Measurements from ENCODE around the gene PTPRT.

PTPRT gene

GRCh38 chr20:42639140-42639539, 550.6 kb downstream of the PTPRT start:
- Histone ChIP-seq H3K36me3 (ENCODE audit: insufficient read depth, low read length) (no peaks in the 10 kb centered on the region), H3K27me3 (ENCODE audit: insufficient read depth, low read length, poor library complexity) (peaks cover 13% of the 10 kb centered on the region), H3K4me1 (ENCODE audit: insufficient read depth, low read length) (no peaks in the 10 kb centered on the region), H3K79me2 (ENCODE audit: insufficient read depth, low read length) (no peaks in the 10 kb centered on the region), H3K27ac (ENCODE audit: low read length) (no peak overlapping the region), H3K4me3 (ENCODE audit: low read depth in 1 of 2, low read length in 2 of 2) (no peak overlapping the region), H3K9me3 (ENCODE audit: insufficient read depth, low read length, severe bottlenecking) (no peaks in the 10 kb centered on the region), H3K4me2 (ENCODE audit: insufficient read depth, low read length) (no peak overlapping the region), H3K9ac (ENCODE audit: low read depth, low read length) (no peak overlapping the region), H2AFZ (ENCODE audit: low read depth, low read length) (no peak overlapping the region), H4K20me1 (ENCODE audit: insufficient read depth, low read length) (no peaks in the 10 kb centered on the region)
- ATAC-seq (ENCODE audit: insufficient read depth, low read depth) (no peak), DNase-seq (no peak)
- TF ChIP-seq CTCF (IDR thresholded peaks at IDR 0.05; ENCODE audit: borderline replicate concordance, extremely low read depth, low read length, poor library complexity, severe bottlenecking), result no peak
- TF ChIP-seq EZH2 (IDR thresholded peaks at IDR 0.05; ENCODE audit: borderline replicate concordance, low read depth, low read length, severe bottlenecking), result no peak

- no peak for ATAC-seq (ENCODE audit: insufficient read depth, low read depth)
- Histone ChIP-seq H3K4me1 (ENCODE audit: insufficient read depth, low read length) (no peaks in the 10 kb centered on the region), H3K4me3 (ENCODE audit: low read depth in 1 of 2, low read length in 2 of 2) (no peak overlapping the region), H2AFZ (ENCODE audit: low read depth, low read length) (no peak overlapping the region), H4K20me1 (ENCODE audit: insufficient read depth, low read length) (no peaks in the 10 kb centered on the region), H3K27me3 (ENCODE audit: insufficient read depth, low read length, poor library complexity) (peaks cover 13% of the 10 kb centered on the region), H3K4me2 (ENCODE audit: insufficient read depth, low read length) (no peak overlapping the region), H3K9me3 (ENCODE audit: insufficient read depth, low read length, severe bottlenecking) (no peaks in the 10 kb centered on the region), H3K36me3 (ENCODE audit: insufficient read depth, low read length) (no peaks in the 10 kb centered on the region), H3K9ac (ENCODE audit: low read depth, low read length) (no peak overlapping the region), H3K79me2 (ENCODE audit: insufficient read depth, low read length) (no peaks in the 10 kb centered on the region), H3K27ac (ENCODE audit: low read length) (no peak overlapping the region)
- no peak for TF ChIP-seq EZH2 (IDR thresholded peaks at IDR 0.05; ENCODE audit: borderline replicate concordance, low read depth, low read length, severe bottlenecking)
- no peak for TF ChIP-seq CTCF (IDR thresholded peaks at IDR 0.05; ENCODE audit: borderline replicate concordance, extremely low read depth, low read length, poor library complexity, severe bottlenecking)
- DNase-seq, result no peak
These were observed 553.9 kb downstream of the PTPRT start for GRCh38 chr20:42635699-42636411.

GRCh38 chr20:42634156-42634555, 555.5 kb downstream of the PTPRT start:
- peaks cover 11% of the 10 kb centered on the region for H3K27me3 ChIP-seq (ENCODE audit: insufficient read depth, low read length, poor library complexity)
- no peak for ATAC-seq (ENCODE audit: insufficient read depth, low read depth)
- no peak overlapping the region for H3K4me3 ChIP-seq (ENCODE audit: low read depth in 1 of 2, low read length in 2 of 2)
- no peak overlapping the region for H2AFZ ChIP-seq (ENCODE audit: low read depth, low read length)
- H3K9me3 ChIP-seq (ENCODE audit: insufficient read depth, low read length, severe bottlenecking), result no peaks in the 10 kb centered on the region
- no peaks in the 10 kb centered on the region for H3K4me1 ChIP-seq (ENCODE audit: insufficient read depth, low read length)
- H3K36me3 ChIP-seq (ENCODE audit: insufficient read depth, low read length), result no peaks in the 10 kb centered on the region
- no peak for DNase-seq
- TF ChIP-seq CTCF (IDR thresholded peaks at IDR 0.05; ENCODE audit: borderline replicate concordance, extremely low read depth, low read length, poor library complexity, severe bottlenecking) (no peak), EZH2 (IDR thresholded peaks at IDR 0.05; ENCODE audit: borderline replicate concordance, low read depth, low read length, severe bottlenecking) (no peak)
- H3K4me2 ChIP-seq (ENCODE audit: insufficient read depth, low read length), result no peak overlapping the region
- H3K9ac ChIP-seq (ENCODE audit: low read depth, low read length), result no peak overlapping the region
- H3K27ac ChIP-seq (ENCODE audit: low read length), result no peak overlapping the region
- no peaks in the 10 kb centered on the region for H3K79me2 ChIP-seq (ENCODE audit: insufficient read depth, low read length)
- H4K20me1 ChIP-seq (ENCODE audit: insufficient read depth, low read length), result no peaks in the 10 kb centered on the region
